HG03060 (cell line): ENCODE results near the gene NKD1.

ENCODE experiments used
- ATAC-seq: cut with Tn5 transposase; IDR thresholded peaks from one replicate; pipeline ENCODE4 v1.9.1; 2021; ENCODE audit warnings: low read depth, moderate number of reproducible peaks; ENCODE audit not compliant: unreplicated experiment

Gene NKD1

GRCh38 chr16:50611332-50611934 is 63.2 kb downstream of the NKD1 start:
- ATAC-seq, result no peak

GRCh38 chr16:50611995-50612848 is 64.0 kb downstream of the NKD1 start:
- no peak for ATAC-seq

GRCh38 chr16:50612849-50613198 is 64.6 kb downstream of the NKD1 start:
- no peak for ATAC-seq

GRCh38 chr16:50613281-50613963 is 65.2 kb downstream of the NKD1 start:
- no peak for ATAC-seq

- no peak for ATAC-seq
These were observed 65.8 kb downstream of the NKD1 start for GRCh38 chr16:50613964-50614474.

- ATAC-seq, result no peak
These were observed 66.9 kb downstream of the NKD1 start for GRCh38 chr16:50614955-50615724.

- no peak for ATAC-seq
These were observed 67.7 kb downstream of the NKD1 start for GRCh38 chr16:50615891-50616290.

- no peak for ATAC-seq
These were observed 68.2 kb downstream of the NKD1 start for GRCh38 chr16:50616386-50616785.

GRCh38 chr16:50616883-50617645 is 68.9 kb downstream of the NKD1 start:
- ATAC-seq, result no peak

GRCh38 chr16:50617646-50618184 is 69.5 kb downstream of the NKD1 start:
- ATAC-seq, result no peak

GRCh38 chr16:50618238-50618918 is 70.2 kb downstream of the NKD1 start:
- no peak for ATAC-seq

- ATAC-seq, result no peak
These were observed 71.7 kb downstream of the NKD1 start for GRCh38 chr16:50619702-50620491.

GRCh38 chr16:50620646-50621451 is 72.7 kb downstream of the NKD1 start:
- ATAC-seq, result no peak

- ATAC-seq, result no peak
These were observed 73.2 kb downstream of the NKD1 start for GRCh38 chr16:50621452-50621792.

- no peak for ATAC-seq
These were observed 73.8 kb downstream of the NKD1 start for GRCh38 chr16:50622029-50622428.

GRCh38 chr16:50622643-50623369 is 74.6 kb downstream of the NKD1 start:
- no peak for ATAC-seq

- no peak for ATAC-seq
These were observed 76.3 kb downstream of the NKD1 start for GRCh38 chr16:50624449-50624970.
